Measurements from ENCODE around the gene AFAP1.

The AFAP1 gene

DNA sequence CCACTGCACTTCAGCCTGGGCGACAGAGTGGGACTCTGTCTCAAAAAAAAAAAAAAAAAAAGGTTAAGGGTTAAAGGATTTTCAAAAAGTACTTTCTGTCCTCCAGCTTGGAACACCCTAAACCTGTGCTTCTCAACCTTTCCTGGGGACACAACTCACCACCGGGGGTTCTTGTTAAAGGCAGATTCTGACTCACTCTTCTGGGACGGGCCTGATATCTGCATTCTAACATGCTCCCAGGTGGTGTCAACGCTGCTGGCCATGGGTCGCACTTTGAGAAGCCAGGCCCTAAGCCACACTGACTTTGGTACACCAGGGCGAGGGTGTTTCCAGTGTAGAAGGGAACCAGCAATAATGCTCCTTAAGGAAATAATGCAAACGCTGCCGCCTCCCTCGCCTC is 46.1 kb downstream of the AFAP1 start:
- no peak for DNase-seq (ENCODE audit: low read depth, low spot score)

DNA sequence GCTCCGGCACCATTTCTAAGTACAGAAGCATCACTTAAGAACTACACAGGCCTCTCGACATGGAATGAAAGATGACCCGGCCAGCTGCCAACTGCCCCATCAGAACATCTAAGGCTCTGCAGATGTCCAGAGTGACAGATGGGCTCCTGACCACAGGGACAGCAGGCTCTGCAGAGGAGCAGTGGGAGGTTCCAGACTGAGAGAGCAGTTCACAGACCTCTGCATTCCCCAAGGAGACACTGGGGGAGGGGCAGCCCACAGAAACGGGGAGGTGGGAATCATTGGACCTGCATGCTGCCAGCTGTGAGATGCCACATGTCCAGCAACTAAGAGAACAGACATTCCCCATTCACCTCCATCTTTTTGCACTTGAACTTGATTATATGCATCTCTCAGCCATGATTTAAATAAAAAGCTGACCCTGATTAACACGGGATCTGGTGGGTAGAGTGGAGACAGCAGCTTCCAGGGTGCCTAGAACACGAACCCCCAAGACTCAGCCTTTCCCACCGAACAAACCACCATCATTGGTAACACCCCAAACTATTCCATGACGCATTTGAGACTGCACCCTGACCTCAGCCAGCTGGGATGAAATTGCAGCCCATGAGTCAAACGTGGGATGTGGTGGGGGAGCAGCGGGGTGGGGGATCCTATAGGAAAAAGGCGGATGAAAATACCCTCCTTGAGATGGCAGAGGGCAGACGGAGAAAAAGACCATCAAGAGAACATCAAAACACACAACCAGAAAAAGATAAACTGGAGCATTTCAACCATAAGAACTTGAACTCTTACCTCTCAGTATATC is 47.2 kb downstream of the AFAP1 start:
- no peak for DNase-seq (ENCODE audit: low read depth, low spot score)

- DNase-seq (ENCODE audit: low read depth, low spot score), result no peak
These were observed 48.8 kb downstream of the AFAP1 start for GRCh38 chr4:7890635-7891393.

- no peak for DNase-seq (ENCODE audit: low read depth, low spot score)
These were observed 52.2 kb downstream of the AFAP1 start for GRCh38 chr4:7887436-7887835.

- DNase-seq (ENCODE audit: low read depth, low spot score), result no peak
These were observed 53.4 kb downstream of the AFAP1 start for GRCh38 chr4:7886007-7886973.

DNA sequence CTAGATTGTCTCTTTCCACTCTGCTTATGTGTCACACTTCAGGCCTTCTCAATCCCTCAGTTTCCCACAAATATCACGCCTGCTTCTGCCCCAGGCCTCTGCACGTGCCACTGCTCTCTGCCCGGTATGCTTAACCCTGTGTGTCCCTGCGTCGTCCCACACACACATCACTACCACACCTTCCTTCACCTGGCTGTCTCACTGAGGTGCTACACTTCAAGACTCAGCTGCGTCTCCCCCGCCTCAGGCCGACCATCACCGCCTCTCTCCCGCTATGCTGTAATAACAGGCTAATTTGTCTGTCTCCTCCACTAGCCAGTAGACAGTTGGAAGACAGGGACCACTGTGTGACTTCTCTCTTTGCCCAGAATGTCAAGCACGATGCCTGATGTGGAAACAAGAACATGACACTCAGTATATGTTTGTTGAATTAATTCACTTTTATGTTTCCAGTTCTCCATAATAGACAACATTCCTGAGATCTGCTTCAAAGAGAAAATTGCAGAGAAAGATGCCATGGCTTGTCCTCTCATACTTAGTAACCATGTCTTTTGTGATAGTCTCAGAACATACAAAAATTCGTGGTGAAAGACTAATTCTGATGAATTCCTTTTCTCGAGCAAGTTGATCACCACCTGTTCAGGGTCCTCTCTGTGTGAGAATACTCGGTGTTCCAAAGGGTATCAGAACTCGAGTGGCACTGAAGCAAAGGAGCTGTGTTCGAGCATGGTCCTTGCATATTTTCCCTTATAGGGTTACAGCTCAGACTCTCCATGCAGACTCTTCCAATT is 54.2 kb downstream of the AFAP1 start:
- DNase-seq (ENCODE audit: low read depth, low spot score), result no peak

DNA sequence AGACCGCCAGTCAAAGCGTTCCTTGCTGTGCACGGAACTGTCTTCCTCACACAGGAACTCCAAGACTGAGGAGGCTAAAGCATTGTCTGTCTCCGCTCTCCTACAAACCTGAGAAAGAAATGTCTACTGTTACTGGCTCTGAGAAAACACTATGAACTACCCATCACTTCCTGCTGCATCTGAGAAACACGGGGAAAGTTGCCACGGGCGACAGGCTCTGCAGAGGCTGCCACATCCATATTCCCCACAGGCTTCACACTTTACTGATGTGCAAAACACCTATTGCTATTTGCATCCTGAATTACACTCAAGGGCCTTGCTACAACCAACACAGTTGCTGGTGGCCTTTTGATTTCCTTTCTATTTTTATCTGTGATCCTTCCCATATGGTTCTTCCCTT is 59.0 kb downstream of the AFAP1 start:
- no peak for DNase-seq (ENCODE audit: low read depth, low spot score)

DNA sequence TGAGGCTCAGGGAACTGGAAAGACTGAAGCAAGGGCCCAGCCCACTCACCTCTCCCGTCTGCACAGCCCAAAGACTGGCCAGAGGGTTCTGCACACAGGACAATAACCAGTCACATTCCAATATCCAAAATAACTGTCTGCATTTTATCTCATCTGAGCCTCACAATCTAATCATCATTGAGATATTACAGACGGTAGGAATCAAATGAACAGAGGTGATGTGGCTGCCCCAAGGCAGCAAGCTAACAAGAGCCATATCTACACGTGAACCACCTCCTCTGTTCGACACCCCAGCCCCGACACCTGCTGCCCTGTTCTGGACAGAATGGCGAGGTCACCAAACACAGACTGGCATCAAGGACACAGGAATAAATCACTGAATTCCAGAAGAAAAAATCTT is 60.5 kb downstream of the AFAP1 start:
- no peak for DNase-seq (ENCODE audit: low read depth, low spot score)

DNA sequence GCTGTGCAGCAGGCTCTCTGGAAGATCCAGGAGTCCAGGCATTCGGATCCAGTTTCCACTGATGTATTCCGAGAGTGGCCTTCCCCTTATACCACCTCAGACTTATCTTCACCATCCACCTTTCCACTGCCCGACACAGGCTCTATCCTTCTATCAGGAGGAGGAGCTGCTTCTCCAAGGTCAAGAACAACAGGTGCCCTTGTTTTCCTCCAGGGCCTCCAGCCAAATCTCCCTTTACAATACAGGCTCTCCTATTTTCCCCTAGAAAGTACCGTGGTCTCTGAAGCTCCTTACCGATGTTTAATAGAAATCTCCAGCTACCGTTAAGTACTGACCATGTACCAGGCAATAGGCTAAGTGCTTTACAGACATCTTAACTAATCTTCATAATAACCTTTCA is 61.3 kb downstream of the AFAP1 start:
- DNase-seq (ENCODE audit: low read depth, low spot score), result no peak

- no peak for DNase-seq (ENCODE audit: low read depth, low spot score)
These were observed 62.5 kb downstream of the AFAP1 start for GRCh38 chr4:7877176-7877575.

DNA sequence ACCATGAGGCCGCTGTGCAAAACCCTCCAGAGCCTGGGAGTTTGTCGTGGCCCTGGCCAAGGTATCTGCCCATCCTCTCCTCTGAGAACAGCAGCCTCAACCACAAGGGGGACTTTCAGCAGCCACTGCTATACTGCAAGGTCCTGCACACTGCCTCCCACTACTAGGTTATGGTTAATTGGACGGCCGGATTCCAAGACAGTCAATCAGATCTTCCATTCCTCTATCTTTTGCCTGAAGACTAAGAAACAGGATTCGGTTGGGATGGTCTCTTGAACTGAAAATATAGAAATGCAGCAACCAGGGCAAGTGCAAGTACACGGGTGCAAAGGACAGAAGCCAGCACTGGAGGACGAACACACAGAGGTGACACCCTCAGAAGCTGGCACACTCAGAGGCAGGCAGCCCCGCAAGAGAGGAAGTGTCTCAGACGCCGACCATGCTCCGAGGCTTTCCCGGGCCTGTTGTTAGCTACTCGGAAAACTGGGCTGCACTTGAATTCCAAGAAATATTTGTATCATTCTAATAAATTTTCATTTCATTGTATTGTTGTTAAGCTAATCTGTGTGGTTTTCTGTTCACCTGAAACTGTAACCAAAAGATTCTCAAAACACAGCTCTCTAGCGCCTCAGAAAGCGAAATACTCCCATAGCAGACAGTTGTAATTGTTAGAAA is 63.3 kb downstream of the AFAP1 start:
- DNase-seq (ENCODE audit: low read depth, low spot score), result peak; percentile 22

DNA sequence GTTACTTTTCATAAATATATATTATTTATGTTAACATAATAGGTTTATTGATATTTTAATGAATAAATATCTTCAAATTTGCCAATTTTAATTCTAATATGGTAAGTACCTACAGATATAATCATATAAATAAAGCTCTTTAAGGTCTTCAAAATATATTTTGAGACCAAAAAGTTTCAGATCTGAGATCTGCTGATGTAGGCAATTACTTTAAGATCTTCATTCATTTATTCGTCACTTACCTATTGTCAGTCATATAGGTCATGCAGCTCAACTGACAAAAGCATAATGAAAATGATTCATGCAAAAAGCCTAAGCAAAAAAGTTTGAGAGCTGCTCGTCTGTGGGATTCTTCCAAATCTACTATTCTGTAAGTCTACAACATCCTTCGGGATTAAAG is 64.8 kb downstream of the AFAP1 start:
- DNase-seq (ENCODE audit: low read depth, low spot score), result no peak

DNA sequence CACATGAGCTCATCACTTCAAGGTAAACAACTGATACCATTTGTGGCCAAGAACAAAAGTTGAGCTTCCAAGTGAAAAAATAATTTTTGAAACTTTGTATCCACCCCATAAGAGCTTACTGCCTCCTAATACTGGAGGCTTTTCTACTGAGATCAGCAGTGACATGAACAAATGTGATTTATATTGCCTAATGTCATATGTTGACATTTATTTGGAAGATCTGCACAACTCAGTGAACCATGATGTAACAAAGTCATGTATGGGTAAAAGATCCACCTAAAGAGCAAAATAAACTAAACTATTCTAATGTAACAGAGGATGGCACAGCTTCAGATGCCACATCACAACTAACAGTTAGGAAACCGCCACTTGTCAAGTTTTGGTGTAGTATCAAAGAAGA is 65.8 kb downstream of the AFAP1 start:
- no peak for DNase-seq (ENCODE audit: low read depth, low spot score)

DNA sequence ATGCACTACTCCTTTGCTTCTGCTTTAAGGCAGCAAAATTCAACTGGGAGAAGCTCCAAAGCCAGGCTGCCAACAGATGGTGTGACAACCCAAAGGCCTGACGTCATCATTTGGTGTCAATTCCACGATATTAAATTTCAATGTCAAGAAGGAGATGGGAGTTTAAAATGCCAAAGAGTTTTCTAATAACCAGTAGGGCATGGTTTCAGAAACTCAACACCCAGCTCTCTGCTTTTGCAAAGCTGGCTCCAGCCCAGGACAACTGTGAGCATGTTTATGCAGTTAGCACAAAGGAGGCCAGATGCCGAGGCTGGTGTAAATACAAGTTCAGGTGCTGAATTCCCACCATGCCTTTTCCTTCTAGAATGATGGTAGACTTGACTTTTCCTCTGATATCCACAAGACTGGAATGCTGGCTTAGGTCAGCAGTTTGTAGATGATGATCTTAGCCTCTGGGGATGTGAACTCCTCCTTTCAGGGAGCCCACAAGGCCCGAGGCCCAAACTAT is 67.3 kb downstream of the AFAP1 start:
- no peak for DNase-seq (ENCODE audit: low read depth, low spot score)

- no peak for DNase-seq (ENCODE audit: low read depth, low spot score)
These were observed 68.3 kb downstream of the AFAP1 start for GRCh38 chr4:7871356-7871755.

DNA sequence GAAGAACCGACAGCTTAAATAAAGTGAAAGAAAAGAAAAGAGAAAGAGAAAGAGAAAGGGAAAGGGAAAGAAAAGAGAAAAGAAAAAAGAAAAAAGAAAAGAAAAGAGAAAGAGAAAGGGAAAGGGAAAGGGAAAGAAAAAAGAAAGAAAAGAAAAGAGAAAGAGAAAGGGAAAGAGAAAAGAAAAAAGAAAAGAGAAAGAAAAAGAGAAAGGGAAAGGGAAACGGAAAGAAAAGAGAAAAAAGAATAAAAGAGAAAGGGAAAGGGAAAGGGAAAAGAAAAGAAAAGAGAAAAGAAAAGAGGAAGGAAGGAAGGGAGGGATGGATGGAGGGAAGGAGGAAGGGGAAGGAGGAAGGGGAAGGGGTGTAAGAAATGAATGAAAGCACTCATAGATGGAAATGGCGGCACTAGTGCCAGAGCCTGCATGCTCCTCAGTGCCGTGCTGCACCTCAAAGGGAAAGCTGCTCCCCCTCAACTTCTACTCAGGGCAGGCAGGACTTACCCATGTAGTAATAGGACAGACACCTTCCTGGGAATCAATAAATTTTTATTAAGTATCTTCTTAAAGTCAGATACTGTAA is 70.7 kb downstream of the AFAP1 start:
- no peak for DNase-seq (ENCODE audit: low read depth, low spot score)

GRCh38 chr4:7868436-7868775 is 71.3 kb downstream of the AFAP1 start:
- no peak for DNase-seq (ENCODE audit: low read depth, low spot score)

GRCh38 chr4:7867701-7868435 is 71.8 kb downstream of the AFAP1 start:
- no peak for DNase-seq (ENCODE audit: low read depth, low spot score)

- DNase-seq (ENCODE audit: low read depth, low spot score), result no peak
These were observed 72.5 kb downstream of the AFAP1 start for GRCh38 chr4:7867191-7867590.

Measured in activated CD4-positive, CD25-positive, alpha-beta regulatory T cell treated with anti-CD3 and anti-CD28 coated beads, Interleukin-2, amount 50 U/mL, for 16 hours (primary cell).